ENCODE data around the gene NPTX1. TPM values are rescaled to one million over a fixed set of nuclear protein-coding genes. Genes with fewer than 3 reads are reported as not detected.
A peak's percentile ranks its signal among the peaks of the same experiment; 100 is the strongest.

Gene NPTX1
- total and polyA plus RNA-seq, 9 of the 15 experiments (the other 6 are each of a cell fraction or from before 2014, with no cell fraction given): 0.04 TPM; not detected in 8

- TF ChIP-seq AFF1 (IDR thresholded peaks at IDR 0.05; ENCODE audit: low read depth in 1 of 2, partially characterized antibody in 2 of 2) (peak in 1 of 2 experiments; percentile 51), KDM5B (IDR thresholded peaks at IDR 0.05; ENCODE audit: insufficient replicate concordance, low read depth, low read length) (no peak), RBM34 (IDR thresholded peaks at IDR 0.05; ENCODE audit: borderline replicate concordance, insufficient read depth, low read length) (no peak), DPF2 (IDR thresholded peaks at IDR 0.05) (peak; percentile 48; the same call in 1 of the 2 replicates), KAT7 (CRISPR knock-in tag; IDR thresholded peaks at IDR 0.05; ENCODE audit: borderline replicate concordance) (no peak), MGA (IDR thresholded peaks at IDR 0.05) (peak; percentile 34; the same call in 1 of the 2 replicates), GTF2E2 (tag; IDR thresholded peaks at IDR 0.05) (peak; percentile 17; the same call in 1 of the 2 replicates), L3MBTL2 (IDR thresholded peaks at IDR 0.05) (0 out of 2 replicates have a peak, but pooled peaks have one; percentile 9)
Observed at GRCh38 chr17:80455336-80455710, 21.1 kb downstream of the NPTX1 start (continued).
